Endothelial cell (in vitro differentiated cells): ENCODE results near the gene ST3GAL4. TPM values are rescaled to one million over a fixed set of nuclear protein-coding genes. Genes with fewer than 3 reads are reported as not detected.

Source experiments
- DNase-seq: peaks from one replicate; pipeline ENCODE4 v3.0.0; 2021; ENCODE audit warnings: low spot score
- H3K27ac Mint-ChIP-seq: one replicate; pipeline ENCODE4 v1.8.0; 2021; ENCODE audit warnings: mixed read lengths, inconsistent platforms; ENCODE audit not compliant: unreplicated experiment
- H3K27me3 Mint-ChIP-seq: one replicate; pipeline ENCODE4 v1.8.0; 2021; ENCODE audit warnings: mild to moderate bottlenecking, moderate library complexity, mixed read lengths, inconsistent platforms; ENCODE audit not compliant: unreplicated experiment
- H3K36me3 Mint-ChIP-seq: one replicate; pipeline ENCODE4 v1.8.0; 2021; ENCODE audit warnings: mild to moderate bottlenecking, low read depth, mixed read lengths, inconsistent platforms; ENCODE audit not compliant: unreplicated experiment
- H3K4me1 Mint-ChIP-seq: one replicate; pipeline ENCODE4 v1.8.0; 2021; ENCODE audit warnings: mild to moderate bottlenecking, mixed read lengths, inconsistent platforms; ENCODE audit not compliant: unreplicated experiment
- H3K4me3 Mint-ChIP-seq: one replicate; pipeline ENCODE4 v1.8.0; 2021; ENCODE audit warnings: mild to moderate bottlenecking, mixed read lengths, inconsistent platforms; ENCODE audit not compliant: unreplicated experiment
- H3K9me3 Mint-ChIP-seq: one replicate; pipeline ENCODE4 v1.8.0; 2021; ENCODE audit warnings: mixed read lengths, inconsistent platforms; ENCODE audit not compliant: unreplicated experiment
- total RNA-seq: library from RNA; stranded (reverse); fragmentation: NEBNext Ultra II Directional; extraction: Animal tissue kit (Norgen Biotek cat#: 25700); gene quantifications from one replicate; pipeline ENCODE4 v1.2.1, GENCODE V29; 2021; ENCODE audit not compliant: unreplicated experiment
- TF ChIP-seq, protein P1 (sequence below): fragments of 200-600 bp; sonication (generic); IDR thresholded peaks from one replicate; pipeline ENCODE4 v1.5.0; 2021; ENCODE audit warnings: antibody characterized with exemption; ENCODE audit not compliant: unreplicated experiment

Gene ST3GAL4
- total RNA-seq, 1 donor from 2014 or later = 25.9 TPM

DNA sequence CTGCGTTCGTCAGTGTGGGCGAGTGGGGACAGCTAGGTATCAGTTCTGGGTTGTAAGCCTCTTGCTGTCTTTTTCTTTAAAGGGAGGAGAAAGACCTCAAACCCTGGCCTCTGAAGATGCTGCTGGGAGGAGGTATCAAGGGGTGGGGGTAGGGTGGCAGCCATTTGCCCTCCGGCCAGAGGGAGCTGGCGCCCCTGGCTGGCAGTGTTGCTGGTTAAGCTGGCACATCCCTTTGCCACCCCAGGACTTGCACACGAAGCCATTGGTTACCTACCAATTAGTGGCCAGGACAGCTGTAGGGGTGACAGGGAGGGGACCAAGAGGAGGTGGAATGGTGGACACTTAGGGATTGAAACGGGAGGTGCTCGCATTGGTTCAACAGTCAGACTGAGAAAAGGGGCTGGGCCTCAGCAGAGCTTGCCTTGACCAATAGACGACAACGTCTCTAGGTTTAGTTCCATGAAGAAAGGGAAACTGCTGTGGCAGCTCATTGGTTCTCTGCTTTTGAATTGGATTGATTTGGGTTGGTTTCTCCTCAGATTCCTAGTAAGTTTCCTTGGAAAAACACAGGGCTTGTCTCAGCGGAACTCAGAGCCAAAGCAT, 77.9 kb downstream of the ST3GAL4 start:
- TF ChIP-seq, protein P1, sequence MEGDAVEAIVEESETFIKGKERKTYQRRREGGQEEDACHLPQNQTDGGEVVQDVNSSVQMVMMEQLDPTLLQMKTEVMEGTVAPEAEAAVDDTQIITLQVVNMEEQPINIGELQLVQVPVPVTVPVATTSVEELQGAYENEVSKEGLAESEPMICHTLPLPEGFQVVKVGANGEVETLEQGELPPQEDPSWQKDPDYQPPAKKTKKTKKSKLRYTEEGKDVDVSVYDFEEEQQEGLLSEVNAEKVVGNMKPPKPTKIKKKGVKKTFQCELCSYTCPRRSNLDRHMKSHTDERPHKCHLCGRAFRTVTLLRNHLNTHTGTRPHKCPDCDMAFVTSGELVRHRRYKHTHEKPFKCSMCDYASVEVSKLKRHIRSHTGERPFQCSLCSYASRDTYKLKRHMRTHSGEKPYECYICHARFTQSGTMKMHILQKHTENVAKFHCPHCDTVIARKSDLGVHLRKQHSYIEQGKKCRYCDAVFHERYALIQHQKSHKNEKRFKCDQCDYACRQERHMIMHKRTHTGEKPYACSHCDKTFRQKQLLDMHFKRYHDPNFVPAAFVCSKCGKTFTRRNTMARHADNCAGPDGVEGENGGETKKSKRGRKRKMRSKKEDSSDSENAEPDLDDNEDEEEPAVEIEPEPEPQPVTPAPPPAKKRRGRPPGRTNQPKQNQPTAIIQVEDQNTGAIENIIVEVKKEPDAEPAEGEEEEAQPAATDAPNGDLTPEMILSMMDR = no peak
- Mint-ChIP-seq H3K9me3 (no peaks in the 10 kb centered on the region), H3K27ac (no peak overlapping the region), H3K4me1 (peaks cover 19% of the 10 kb centered on the region), H3K27me3 (peaks cover 11% of the 10 kb centered on the region), H3K36me3 (no peaks in the 10 kb centered on the region), H3K4me3 (no peak overlapping the region)
- DNase-seq = no peak

DNA sequence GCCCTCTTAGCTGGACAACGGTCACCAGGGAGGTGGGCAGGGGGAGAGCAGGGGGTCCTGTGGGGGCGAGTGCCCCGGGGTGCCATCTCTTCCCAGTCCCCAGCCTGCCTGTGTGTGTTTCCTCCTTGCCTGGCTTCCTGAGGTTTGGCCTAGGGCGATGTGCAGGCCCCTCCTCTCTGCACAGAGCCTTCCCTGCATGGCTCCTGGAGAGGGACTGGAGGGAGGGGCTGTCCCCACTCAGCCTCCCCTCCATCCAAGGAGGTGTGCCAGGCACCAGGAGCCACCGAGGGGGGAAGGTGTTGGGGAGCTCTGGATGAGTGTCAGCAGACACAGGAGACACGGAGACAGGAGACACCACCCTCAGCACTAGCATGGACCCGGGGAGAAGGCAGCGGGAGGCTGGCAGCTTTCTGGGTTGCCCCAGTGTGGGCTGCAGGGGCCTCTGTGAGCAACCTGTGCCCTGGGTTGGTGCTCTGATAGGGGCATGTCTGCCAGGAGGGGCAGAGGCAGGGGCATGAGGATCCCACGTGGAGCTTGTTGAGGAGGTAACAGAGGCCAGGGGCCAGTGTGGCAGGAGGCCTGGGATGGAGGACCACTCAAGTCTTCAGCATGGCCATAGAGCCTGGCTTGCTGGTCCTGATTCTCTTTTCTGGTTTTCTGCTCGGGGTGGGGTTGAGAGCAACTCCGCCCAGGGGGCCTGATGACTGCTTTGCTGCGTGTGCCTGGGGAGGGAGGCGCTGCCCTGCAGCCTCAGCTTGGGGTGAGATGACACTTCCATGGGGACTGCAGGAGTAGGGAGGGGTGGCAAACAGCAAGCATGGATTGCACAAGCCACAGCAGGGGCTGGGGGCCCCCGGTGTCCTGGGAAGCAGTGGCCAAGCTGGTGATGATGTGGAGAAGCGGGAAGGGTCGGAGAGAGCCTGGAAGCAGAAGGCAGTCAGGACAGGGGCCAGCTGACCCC, 78.8 kb downstream of the ST3GAL4 start:
- Mint-ChIP-seq H3K4me1 (peaks cover 16% of the 10 kb centered on the region), H3K36me3 (no peaks in the 10 kb centered on the region), H3K27me3 (peaks cover 9% of the 10 kb centered on the region), H3K9me3 (no peaks in the 10 kb centered on the region), H3K4me3 (no peak overlapping the region), H3K27ac (no peak overlapping the region)
- TF ChIP-seq, protein P1 = no peak
- DNase-seq = no peak

GRCh38 chr11:126434950-126435335, 79.5 kb downstream of the ST3GAL4 start:
- H3K36me3 Mint-ChIP-seq = no peaks in the 10 kb centered on the region
- H3K4me1 Mint-ChIP-seq = peaks cover 16% of the 10 kb centered on the region
- TF ChIP-seq, protein P1 = no peak
- H3K27ac Mint-ChIP-seq = no peak overlapping the region
- H3K4me3 Mint-ChIP-seq = no peak overlapping the region
- H3K9me3 Mint-ChIP-seq = no peaks in the 10 kb centered on the region
- no peak for DNase-seq
- peaks cover 9% of the 10 kb centered on the region for H3K27me3 Mint-ChIP-seq

DNA sequence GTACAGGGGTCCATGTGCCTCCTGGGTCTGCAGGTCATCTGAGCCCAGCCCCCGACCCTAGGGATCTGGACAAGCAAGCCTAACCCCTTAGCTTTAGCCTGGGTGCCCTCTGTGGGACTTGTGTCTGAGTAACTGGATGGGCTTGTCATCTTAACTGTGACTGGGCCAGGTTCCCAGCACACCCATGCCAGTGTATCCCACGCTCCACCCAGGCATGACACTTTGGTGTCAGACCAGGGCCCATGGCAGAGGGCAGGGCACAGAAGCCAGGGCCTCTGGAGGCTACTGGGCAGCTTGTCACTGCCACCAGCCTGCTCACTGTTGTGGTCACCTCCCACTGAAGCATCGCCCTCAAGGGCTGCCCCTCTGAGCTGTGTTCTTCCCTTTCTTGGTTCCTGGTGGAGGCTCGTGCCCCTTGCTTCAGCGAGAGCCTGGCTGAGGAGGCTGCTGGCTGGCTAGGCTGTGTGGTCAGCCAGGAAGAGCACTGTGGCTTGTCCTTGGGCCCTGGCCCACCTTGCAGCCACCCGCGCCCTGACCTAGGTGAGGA, 80.8 kb downstream of the ST3GAL4 start:
- Mint-ChIP-seq H3K27ac (no peak overlapping the region), H3K4me3 (no peak overlapping the region), H3K36me3 (no peaks in the 10 kb centered on the region)

More for the DNA sequence above, 80.8 kb downstream of the ST3GAL4 start:
- TF ChIP-seq, protein P1 = no peak
- Mint-ChIP-seq H3K4me1 (peaks cover 24% of the 10 kb centered on the region), H3K9me3 (no peaks in the 10 kb centered on the region), H3K27me3 (peaks cover 11% of the 10 kb centered on the region)
- no peak for DNase-seq
